ENCODE data around the gene MYH16. TPM values are rescaled to one million over a fixed set of nuclear protein-coding genes. Genes with fewer than 3 reads are reported as not detected.
"Not testable (repeated sequence)": the region's sequence is repeated elsewhere in the genome, so short reads cannot be mapped to it uniquely, and the experiment has no call there.

Gene MYH16
- polyA plus RNA-seq, 1 experiment: not detected

GRCh38 chr7:99352247-99352646 lies 79.6 kb downstream of the MYH16 start:
- H3K36me3 ChIP-seq (ENCODE audit: control insufficient read depth, insufficient read depth, low read length): peaks cover 25% of the 10 kb centered on the region
- TF ChIP-seq CTCF (IDR thresholded peaks at IDR 0.05; ENCODE audit: insufficient read depth, low read depth, low read length): no peak
- ChIA-PET POLR2A (no interaction called here), CTCF (interaction anchor here (1.4 kb wide), 1 partner anchor 9 kb away, joined by 5 read pairs; no protein-coding TSS in a partner anchor)
- DNase-seq (ENCODE audit: low read depth): no peak
- H3K4me3 ChIP-seq (ENCODE audit: low read depth, low read length): no peak overlapping the region
- no peaks in the 10 kb centered on the region for H3K27me3 ChIP-seq (ENCODE audit: control insufficient read depth, insufficient read depth, low read length)

GRCh38 chr7:99355098-99355497 lies 82.5 kb downstream of the MYH16 start:
- Histone ChIP-seq H3K27me3 (ENCODE audit: control insufficient read depth, insufficient read depth, low read length) (no peaks in the 10 kb centered on the region), H3K4me3 (ENCODE audit: low read depth, low read length) (no peak overlapping the region), H3K36me3 (ENCODE audit: control insufficient read depth, insufficient read depth, low read length) (peaks cover 33% of the 10 kb centered on the region)
- TF ChIP-seq CTCF (IDR thresholded peaks at IDR 0.05; ENCODE audit: insufficient read depth, low read depth, low read length): no peak
- CTCF ChIA-PET: interaction anchor here (0.6 kb wide), 2 partner anchors 60 to 325 kb away, joined by 3 read pairs; no protein-coding TSS in a partner anchor
- no peak for DNase-seq (ENCODE audit: low read depth)
- POLR2A ChIA-PET: no interaction called here

DNA sequence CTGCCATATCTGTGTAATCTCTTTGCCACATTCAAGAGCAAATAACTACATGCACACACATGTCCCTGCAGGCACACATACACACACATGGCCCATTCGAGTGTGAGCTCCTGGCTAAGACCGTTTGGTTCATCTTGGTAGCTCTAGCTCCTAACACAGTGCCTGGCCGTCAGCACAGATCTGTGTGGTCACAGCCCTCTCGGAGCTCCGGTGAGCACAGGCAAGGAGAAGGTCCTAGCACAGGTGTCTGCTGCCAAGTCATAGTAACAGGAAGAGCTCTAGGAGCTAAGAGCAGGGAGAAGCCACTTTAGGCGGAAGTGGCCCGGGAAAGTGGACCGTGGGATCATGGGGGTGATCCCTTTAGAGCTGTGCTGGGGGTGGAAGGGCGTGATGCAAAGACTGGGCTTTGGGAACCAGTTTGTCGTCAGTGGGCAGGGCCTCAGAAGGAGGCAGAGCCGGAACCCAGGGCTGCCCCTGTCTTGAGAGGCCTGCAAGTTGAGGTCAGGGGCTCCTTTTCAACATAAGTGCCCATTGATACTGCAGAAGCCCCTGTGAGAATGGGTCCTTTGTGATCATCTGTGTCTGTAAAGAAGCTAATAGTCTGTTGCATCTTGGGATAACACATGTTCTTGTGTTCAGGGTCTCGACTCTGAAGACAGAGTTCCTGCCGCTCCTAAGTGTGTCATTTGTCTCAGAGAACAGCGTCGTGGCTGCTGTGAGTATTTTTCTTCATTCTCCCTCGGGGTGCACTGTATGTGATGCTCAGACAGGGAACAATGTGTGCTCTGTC lies 85.3 kb downstream of the MYH16 start:
- H3K36me3 ChIP-seq (ENCODE audit: control insufficient read depth, insufficient read depth, low read length): peaks cover 24% of the 10 kb centered on the region

GRCh38 chr7:99358521-99358920 lies 85.9 kb downstream of the MYH16 start:
- H3K36me3 ChIP-seq (ENCODE audit: control insufficient read depth, insufficient read depth, low read length): peaks cover 24% of the 10 kb centered on the region
- H3K4me3 ChIP-seq (ENCODE audit: low read depth, low read length); H3K27me3 ChIP-seq (ENCODE audit: control insufficient read depth, insufficient read depth, low read length); POLR2A ChIA-PET; DNase-seq (ENCODE audit: low read depth): not testable (repeated sequence)
- CTCF ChIA-PET: interaction anchor here (1.4 kb wide), 1 partner anchor 10 kb away, joined by 3 read pairs; no protein-coding TSS in a partner anchor

More for the DNA sequence above, 85.3 kb downstream of the MYH16 start:
- no peak for DNase-seq (ENCODE audit: low read depth)
- H3K27me3 ChIP-seq (ENCODE audit: control insufficient read depth, insufficient read depth, low read length): no peaks in the 10 kb centered on the region
- CTCF ChIA-PET: interaction anchor here (0.6 to 1.4 kb wide), 3 partner anchors 10 to 18 kb away, joined by 3 read pairs; no protein-coding TSS in a partner anchor
- no peak overlapping the region for H3K4me3 ChIP-seq (ENCODE audit: low read depth, low read length)
- TF ChIP-seq CTCF (IDR thresholded peaks at IDR 0.05; ENCODE audit: insufficient read depth, low read depth, low read length): no peak
- POLR2A ChIA-PET: interaction anchor here (0.6 kb wide), 1 partner anchor 29 kb away, joined by 3 read pairs; no protein-coding TSS in a partner anchor

DNA sequence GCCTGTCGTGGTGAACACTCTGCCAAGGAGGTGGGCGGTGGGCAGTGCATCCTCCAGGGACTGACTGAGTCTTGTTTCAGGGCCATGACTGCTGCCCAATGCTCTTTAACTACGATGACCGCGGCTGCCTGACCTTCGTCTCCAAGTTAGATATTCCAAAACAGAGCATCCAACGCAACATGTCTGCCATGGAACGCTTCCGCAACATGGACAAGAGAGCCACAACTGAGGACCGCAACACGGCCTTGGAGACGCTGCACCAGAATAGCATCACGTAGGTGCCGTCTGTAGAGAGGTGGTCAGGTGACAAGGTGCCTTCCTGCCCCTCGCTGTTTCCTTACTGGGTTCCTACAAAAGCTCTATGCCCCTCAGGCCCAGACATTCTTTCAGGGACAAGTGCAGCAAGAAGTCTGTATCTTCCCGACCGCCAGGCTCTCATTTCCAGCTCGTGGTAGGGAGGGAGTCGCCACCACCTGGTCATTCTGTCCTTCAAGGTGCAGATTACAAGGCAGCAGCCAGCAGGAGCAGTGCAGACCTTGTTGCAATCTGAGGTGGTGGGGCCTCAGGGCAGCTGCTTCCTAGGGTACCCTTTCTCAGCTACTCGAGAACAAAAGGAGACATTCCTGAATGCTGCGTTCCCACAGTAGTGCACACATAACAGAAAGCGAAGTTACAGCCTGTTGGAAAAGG lies 87.0 kb downstream of the MYH16 start:
- DNase-seq (ENCODE audit: low read depth): no peak
- Histone ChIP-seq H3K36me3 (ENCODE audit: control insufficient read depth, insufficient read depth, low read length) (peaks cover 21% of the 10 kb centered on the region), H3K4me3 (ENCODE audit: low read depth, low read length) (no peak overlapping the region), H3K27me3 (ENCODE audit: control insufficient read depth, insufficient read depth, low read length) (no peaks in the 10 kb centered on the region)
- no peak for TF ChIP-seq CTCF (IDR thresholded peaks at IDR 0.05; ENCODE audit: insufficient read depth, low read depth, low read length)
- ChIA-PET CTCF (interaction anchor here (0.6 to 1.5 kb wide), 2 partner anchors 58 to 239 kb away, joined by 3 to 4 read pairs; no protein-coding TSS in a partner anchor), POLR2A (no interaction called here)

Other genes starting within 250 kb of the MYH16 start
- gene SMURF1, start 128.7 kb upstream of the MYH16 start, polyA plus RNA-seq (2011; rRNA removed): 14.0 and 15.4 TPM in 2 replicates
- not detected in 2 replicates for gene KPNA7, start 64.7 kb upstream of the MYH16 start, polyA plus RNA-seq (2011; rRNA removed)
- 206 and 243 TPM in 2 replicates for gene ARPC1A, start 53.1 kb downstream of the MYH16 start, polyA plus RNA-seq (2011; rRNA removed)
- 209 and 642 TPM in 2 replicates for gene ARPC1B, start 101.9 kb downstream of the MYH16 start, polyA plus RNA-seq (2011; rRNA removed)
- gene PDAP1, start 135.8 kb downstream of the MYH16 start, polyA plus RNA-seq (2011; rRNA removed): 45.5 and 62.0 TPM in 2 replicates
- 85.2 and 92.9 TPM in 2 replicates for gene BUD31, start 136.1 kb downstream of the MYH16 start, polyA plus RNA-seq (2011; rRNA removed)
- 1.7 and 3.5 TPM in 2 replicates for gene PTCD1, start 166.0 kb downstream of the MYH16 start, polyA plus RNA-seq (2011; rRNA removed)
- gene CPSF4, start 166.1 kb downstream of the MYH16 start, polyA plus RNA-seq (2011; rRNA removed): 33.6 and 40.1 TPM in 2 replicates
- 381 and 619 TPM in 2 replicates for gene ATP5MF, start 193.3 kb downstream of the MYH16 start, polyA plus RNA-seq (2011; rRNA removed)
- 8.2 and 11.4 TPM in 2 replicates for gene ZNF789, start 200.1 kb downstream of the MYH16 start, polyA plus RNA-seq (2011; rRNA removed)
- gene ZNF394, start 227.4 kb downstream of the MYH16 start, polyA plus RNA-seq (2011; rRNA removed): 12.3 and 12.5 TPM in 2 replicates
- gene ZKSCAN5, start 231.8 kb downstream of the MYH16 start, polyA plus RNA-seq (2011; rRNA removed): 9.7 and 10.3 TPM in 2 replicates

All from BJ (cell line).